Urothelium cell line (cell line): ENCODE results near the gene FEN1.

Experiments
- DNase-seq: peaks from one replicate; pipeline ENCODE4 v3.0.0; 2011; ENCODE audit warnings: low spot score, mixed read lengths
- FAIRE-seq: peaks from 2 replicates; lab custom pipeline; 2011; peaks lifted over from hg19 to GRCh38; lab: Jason Lieb, UNC

The FEN1 gene

GRCh38 chr11:61815790-61816735 is 23.4 kb downstream of the FEN1 start:
- no peak for FAIRE-seq

GRCh38 chr11:61816736-61817455 is 24.2 kb downstream of the FEN1 start, which contains the start of gene FADS1:
TSS of gene FADS1 (minus strand) at chr11:61817003. CDS start at chr11:61816929, 74 bp downstream.
- DNase-seq (peak; percentile 96), FAIRE-seq (no peak)

More at GRCh38 chr11:61815790-61816735, 23.4 kb downstream of the FEN1 start:
- peak; percentile 71 for DNase-seq

DNA sequence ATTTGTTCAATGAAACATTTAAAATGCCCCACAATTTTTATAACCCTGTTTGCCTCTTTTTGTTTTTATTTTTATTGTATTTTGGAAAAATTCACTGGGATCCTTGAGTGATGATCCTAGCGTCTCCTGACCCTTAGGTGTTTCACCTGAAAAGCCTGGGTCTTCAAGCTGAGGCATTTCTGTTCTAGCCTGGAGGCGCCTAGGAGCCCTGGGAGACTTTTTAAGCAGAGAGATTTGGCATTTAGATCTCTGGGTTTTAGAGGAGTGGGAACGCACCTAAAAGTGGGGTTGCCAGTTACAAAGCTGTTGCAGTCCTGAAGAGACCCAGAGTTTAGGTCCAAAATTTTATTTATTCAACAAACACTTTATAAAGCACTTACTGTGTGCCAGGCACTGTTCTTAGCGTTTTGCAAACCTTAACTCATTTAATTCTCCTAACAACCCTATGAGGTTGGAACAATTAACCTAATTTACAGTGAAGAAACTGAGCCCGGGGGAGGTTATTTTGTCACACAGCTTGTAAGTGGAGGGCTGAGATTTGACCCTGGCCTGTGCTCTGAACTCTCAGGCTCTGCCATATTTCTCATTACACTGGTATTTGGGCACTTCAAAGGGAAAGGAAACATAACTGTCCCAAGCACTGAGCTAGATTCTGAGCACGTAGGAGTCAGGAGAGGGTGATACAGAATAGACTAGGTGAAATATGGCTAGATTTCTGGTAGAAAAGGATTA is 24.9 kb downstream of the FEN1 start:
- DNase-seq (no peak), FAIRE-seq (no peak)

DNA sequence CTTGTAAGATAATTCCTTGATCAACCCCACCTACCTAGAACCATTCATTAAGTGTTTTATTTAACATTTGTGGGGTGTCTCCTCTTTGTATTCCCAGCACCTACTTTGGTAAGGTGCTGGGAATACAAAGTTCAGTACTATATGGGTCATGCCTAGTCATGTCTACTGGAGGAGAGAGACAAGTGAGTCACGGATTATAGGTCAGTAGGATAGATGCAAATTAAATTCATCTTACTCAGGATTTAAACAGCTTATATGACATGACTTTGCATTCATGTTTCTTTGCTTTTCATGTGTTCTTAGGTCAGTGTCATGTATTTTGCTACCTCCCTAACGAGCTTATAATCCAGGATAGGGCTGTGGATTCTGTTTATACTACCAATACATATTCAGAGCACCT is 27.5 kb downstream of the FEN1 start:
- no peak for DNase-seq
- no peak for FAIRE-seq

GRCh38 chr11:61826930-61827570 is 34.3 kb downstream of the FEN1 start:
- FAIRE-seq, result no peak
- no peak for DNase-seq

- DNase-seq (peak; percentile 94), FAIRE-seq (peak; percentile 61)
Observed at GRCh38 chr11:61827571-61828378, 35.1 kb downstream of the FEN1 start, which contains the start of gene FADS2. TSS of gene FADS2 (plus strand) at chr11:61828300. CDS start at chr11:61828391, 91 bp downstream.

- no peak for DNase-seq
- FAIRE-seq, result no peak
Observed at GRCh38 chr11:61828379-61828628, 35.6 kb downstream of the FEN1 start.

DNA sequence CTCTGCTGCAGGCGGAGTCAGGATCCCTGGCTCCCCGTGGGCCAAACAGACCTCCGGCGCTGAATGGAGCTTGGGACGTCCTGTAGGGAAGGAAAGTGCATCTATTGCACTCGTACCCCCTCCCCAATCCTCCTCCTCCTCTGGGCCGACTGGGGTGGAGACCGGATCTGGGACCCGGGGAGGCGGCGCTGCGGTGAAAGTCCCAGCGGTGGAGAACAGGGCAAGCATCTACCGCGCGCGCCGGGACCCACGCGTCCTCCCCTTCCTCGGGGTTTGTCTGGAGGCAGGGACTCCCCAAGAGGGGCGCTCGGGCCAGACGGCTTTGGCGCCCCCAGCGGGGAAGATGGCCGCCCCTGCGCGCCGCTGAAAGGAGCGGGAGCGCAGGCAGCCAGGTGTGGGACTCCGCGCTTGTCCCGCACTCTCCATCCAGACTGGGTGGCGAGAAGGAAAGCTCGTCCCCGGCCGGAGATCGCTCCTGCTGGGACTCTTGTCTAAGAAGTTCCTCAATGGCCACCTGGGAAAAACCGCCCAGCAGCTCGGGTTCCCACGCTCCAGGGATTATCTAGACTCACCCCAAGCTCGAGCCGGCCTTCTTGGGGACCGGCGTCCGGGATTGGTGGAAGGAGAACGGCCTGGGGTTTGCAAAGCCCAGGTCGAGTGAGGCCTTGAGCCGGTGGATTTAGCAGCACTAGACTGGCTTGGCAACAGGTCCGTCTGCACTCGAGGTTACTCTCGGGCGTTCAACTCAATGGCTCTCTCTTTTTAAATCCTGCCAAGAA is 36.1 kb downstream of the FEN1 start:
- peak; percentile 68 for DNase-seq
- FAIRE-seq, result no peak

DNA sequence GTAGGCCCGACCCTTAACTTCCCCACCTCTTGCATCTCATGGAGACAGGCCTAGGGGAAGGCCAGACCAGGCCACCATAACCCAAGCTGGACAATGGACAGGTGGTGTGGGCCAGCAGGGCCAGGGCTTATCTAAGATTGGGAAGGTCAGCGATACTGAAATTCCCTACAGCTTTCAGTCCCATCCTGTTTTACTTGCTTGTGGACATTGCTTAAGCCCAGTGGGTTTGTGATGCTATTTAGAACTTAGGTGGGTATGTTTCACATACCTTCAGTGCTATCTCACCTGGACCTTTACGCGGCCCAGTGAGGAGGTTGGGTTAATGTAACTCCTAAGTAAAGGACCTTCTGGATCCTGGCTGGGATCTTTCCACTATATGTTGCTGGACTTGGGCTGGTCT is 37.1 kb downstream of the FEN1 start:
- FAIRE-seq (no peak), DNase-seq (no peak)

GRCh38 chr11:61830237-61831105 is 37.8 kb downstream of the FEN1 start:
- DNase-seq (no peak), FAIRE-seq (no peak)

DNA sequence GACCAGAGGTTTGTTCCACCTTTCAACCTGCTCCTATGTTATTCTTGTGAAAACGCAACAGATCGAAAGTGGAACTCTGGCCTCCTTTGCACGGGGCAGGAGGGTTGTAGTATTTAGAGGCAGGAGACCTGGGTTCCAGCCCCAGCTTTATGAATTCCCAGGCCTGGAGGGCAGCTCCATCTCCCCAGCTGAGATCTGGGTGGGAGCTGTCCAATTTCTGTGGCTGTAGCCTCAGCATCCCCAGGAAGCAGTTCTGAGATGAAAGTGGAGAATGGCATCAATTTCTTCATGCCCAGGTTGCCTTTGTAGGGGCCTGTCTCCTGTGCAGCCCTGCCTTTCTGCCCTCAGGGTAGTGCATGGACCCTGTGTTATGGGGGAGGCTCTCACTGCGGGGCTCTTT is 39.5 kb downstream of the FEN1 start:
- no peak for DNase-seq
- no peak for FAIRE-seq

DNA sequence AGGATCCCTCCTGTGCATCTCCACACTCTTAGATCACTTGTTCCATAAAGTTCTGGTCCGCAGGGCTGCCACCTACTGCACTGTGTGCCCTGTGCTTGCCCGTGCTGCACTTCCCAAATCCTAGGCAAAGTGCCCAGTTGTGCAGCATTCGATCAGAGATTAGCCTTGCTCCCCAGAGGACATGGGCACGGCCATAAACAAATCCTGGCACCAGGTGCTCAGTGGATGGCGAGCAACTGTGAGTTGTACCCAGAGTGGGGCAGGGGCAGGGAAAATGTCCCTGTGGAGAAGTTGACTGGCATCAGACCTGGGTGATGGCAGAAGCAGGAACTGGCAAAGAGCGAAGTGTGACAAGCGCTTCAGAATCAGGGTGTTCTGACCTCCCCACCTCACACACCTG is 40.0 kb downstream of the FEN1 start:
- DNase-seq (no peak), FAIRE-seq (no peak)

DNA sequence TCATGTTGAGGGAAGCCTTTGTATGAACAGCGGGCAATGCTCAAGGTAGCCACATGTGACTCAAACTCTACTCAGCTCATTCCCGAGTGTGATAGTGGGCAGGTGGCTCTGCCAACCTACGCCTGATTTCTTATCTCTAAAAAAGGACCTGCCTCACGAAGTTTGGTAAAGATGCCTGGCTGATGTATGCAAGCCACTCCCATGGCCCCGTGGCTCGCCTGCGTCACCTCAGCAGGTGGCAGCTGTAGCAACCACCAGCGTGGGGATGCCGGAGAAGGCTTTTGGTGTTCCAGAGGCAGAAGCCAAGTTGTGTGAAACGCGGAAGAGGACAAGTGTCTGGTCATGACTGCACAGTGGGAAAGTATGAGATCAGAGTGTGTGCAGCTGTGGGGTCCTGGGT is 40.8 kb downstream of the FEN1 start:
- FAIRE-seq, result no peak
- DNase-seq, result no peak

DNA sequence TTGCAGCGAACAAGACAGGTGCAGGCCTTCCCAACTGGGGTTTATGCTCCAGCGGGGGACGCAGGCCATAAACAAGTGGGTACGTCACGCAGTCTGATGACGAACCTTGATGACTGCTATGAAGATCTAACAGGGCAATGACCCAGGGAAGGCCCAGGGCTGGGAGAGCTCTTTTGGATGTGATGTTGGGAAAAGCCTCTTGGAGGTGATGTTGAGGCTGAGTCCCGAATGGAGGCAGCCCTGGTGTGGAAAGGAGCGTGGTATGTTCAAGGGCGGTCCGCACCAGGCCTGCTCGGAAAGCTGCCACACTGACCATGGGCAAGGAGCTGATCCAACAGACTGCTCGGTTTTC is 41.2 kb downstream of the FEN1 start:
- FAIRE-seq (no peak), DNase-seq (no peak)

DNA sequence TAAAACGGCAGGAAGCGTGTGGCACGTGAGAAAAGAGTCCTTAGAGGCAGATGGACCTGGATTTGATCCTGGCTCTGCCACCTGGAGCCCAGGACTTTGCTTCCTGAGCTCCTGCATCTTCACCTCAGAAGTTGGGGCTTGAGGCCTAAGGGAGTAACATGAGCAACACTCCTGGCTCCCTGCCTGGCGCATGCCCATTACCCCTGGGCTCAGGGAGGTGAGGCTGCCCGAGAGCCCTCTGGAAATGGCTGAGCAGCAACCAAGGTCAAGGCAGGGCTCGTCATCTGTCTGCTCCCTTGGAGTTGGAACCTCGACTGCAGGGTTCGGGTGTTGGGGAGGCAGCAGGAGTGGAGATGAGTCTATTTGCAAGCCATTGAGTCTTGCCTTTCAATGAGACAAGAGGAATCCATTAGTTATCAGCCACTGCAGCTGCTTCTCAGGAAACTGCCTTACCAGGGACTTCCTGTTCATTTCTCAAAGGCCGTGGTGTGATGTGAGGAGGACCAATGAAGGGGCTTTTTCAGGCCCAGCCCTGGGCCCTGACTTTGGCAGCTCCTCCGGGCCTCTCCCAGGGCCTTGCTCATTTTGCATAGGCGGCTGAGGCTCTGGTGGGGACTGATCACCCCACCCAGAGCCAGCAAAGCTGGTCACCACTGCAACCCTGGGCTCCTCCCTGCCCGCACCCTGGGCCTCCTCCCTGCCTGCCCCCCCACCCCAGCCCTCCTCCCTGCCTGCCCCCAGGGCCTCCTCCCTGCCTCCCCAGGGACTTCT is 41.8 kb downstream of the FEN1 start:
- DNase-seq, result no peak
- FAIRE-seq, result no peak

DNA sequence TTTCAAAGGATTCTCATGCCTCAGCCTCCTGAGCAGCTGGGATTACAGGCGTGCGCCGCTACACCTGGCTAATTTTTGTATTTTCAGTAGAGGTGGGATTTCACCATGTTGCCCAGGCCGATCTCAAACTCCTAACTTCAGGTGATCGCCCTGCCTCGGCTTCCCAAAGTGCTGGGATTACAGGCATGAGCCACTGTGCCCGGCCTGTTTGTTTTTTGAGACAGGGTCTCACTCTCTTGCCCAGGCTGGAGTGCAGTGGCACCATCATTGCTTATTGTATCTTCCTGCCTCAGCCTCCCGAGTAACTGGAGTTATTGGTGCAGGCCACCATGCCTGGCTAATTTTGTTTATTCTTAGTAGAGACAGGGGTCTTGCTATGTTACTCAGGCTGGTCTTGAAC is 43.5 kb downstream of the FEN1 start:
- no peak for DNase-seq
- no peak for FAIRE-seq

DNA sequence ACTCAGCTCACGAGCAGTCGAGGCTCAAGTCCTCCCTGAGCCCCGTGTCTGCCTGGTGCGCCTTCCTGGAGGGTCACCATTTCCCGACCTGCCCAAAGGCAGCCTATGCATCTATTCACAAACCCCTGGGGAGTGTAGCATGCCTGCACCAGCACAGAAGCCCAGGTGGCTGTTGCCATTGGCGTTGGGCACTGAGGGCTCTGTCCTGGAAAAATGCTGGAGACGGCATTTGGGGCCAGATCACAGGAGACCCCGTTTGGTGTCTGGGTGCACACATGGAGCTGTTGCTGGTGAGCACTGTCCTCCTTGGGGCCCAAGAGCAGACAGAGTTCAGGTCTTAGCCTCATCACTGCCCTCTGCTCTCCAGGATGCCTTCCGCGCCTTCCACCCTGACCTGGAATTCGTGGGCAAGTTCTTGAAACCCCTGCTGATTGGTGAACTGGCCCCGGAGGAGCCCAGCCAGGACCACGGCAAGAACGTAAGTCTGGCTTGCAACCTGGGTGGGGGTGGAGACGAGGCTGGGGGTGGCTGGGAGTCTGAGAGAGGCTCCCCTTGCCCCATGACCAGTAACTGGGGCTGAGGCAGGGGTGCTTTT is 44.8 kb downstream of the FEN1 start:
- DNase-seq, result no peak
- FAIRE-seq, result no peak
